Endometrial microvascular endothelial cells (primary cell): ENCODE results near the gene SYNDIG1L. TPM values are rescaled to one million over a fixed set of nuclear protein-coding genes. Genes with fewer than 3 reads are reported as not detected.
"Not testable (repeated sequence)": the region's sequence is repeated elsewhere in the genome, so short reads cannot be mapped to it uniquely, and the experiment has no call there.

ENCODE experiments used
- in situ Hi-C: cut with HindIII; loops from 2 replicates; pipeline ENCODE4 v1.10.0; 2017; ENCODE audit warnings: low sequenced_read_pairs, low pct_unique_long_range_greater_than_20kb; ENCODE audit errors: inconsistent ontology term
- total RNA-seq: library from RNA; depleted of rRNA; stranded (reverse); fragments of >200 nt; gene quantifications from one replicate; pipeline ENCODE4 v1.2.3, GENCODE V29; 2015; ENCODE audit errors: inconsistent ontology term

SYNDIG1L gene
- not detected for total RNA-seq

- in situ Hi-C loops, result no loop called here
Measured at GRCh38 chr14:74426202-74426582, at the start of gene SYNDIG1L. TSS of gene SYNDIG1L (minus strand) at chr14:74426210. CDS start at chr14:74409744, 16,466 bp downstream.

- in situ Hi-C loops, result no loop called here
Measured at GRCh38 chr14:74475678-74476077, 49.7 kb upstream of the SYNDIG1L start.

- in situ Hi-C loops, result no loop called here
Measured at GRCh38 chr14:74474376-74474775, 48.4 kb upstream of the SYNDIG1L start.

- in situ Hi-C loops, result no loop called here
Measured at GRCh38 chr14:74472601-74473000, 46.6 kb upstream of the SYNDIG1L start.

GRCh38 chr14:74469548-74470518, 43.8 kb upstream of the SYNDIG1L start:
- in situ Hi-C loops, result no loop called here

GRCh38 chr14:74468513-74468912, 42.5 kb upstream of the SYNDIG1L start:
- in situ Hi-C loops, result no loop called here

- in situ Hi-C loops, result no loop called here
Measured at GRCh38 chr14:74465335-74465734, 39.3 kb upstream of the SYNDIG1L start.

GRCh38 chr14:74464785-74465184, 38.8 kb upstream of the SYNDIG1L start:
- in situ Hi-C loops, result no loop called here

GRCh38 chr14:74463697-74464096, 37.7 kb upstream of the SYNDIG1L start:
- in situ Hi-C loops, result no loop called here

GRCh38 chr14:74462993-74463392, 37.0 kb upstream of the SYNDIG1L start:
- in situ Hi-C loops, result no loop called here

GRCh38 chr14:74459976-74460375, 34.0 kb upstream of the SYNDIG1L start:
- in situ Hi-C loops, result no loop called here

- in situ Hi-C loops, result no loop called here
Measured at GRCh38 chr14:74459289-74459946, 33.4 kb upstream of the SYNDIG1L start.

GRCh38 chr14:74457565-74457895, 31.5 kb upstream of the SYNDIG1L start:
- in situ Hi-C loops, result no loop called here

GRCh38 chr14:74456684-74457564, 30.9 kb upstream of the SYNDIG1L start:
- in situ Hi-C loops, result no loop called here

- in situ Hi-C loops, result not testable (repeated sequence)
Measured at GRCh38 chr14:74454397-74454796, 28.4 kb upstream of the SYNDIG1L start.

- in situ Hi-C loops, result no loop called here
Measured at GRCh38 chr14:74444866-74445265, 18.9 kb upstream of the SYNDIG1L start.

GRCh38 chr14:74442757-74443156, 16.7 kb upstream of the SYNDIG1L start:
- in situ Hi-C loops, result no loop called here

GRCh38 chr14:74441113-74441512, 15.1 kb upstream of the SYNDIG1L start:
- in situ Hi-C loops, result no loop called here

- in situ Hi-C loops, result no loop called here
Measured at GRCh38 chr14:74438351-74438915, 12.4 kb upstream of the SYNDIG1L start.
